Activated CD4-positive, CD25-positive, alpha-beta regulatory T cell treated with anti-CD3 and anti-CD28 coated beads, Interleukin-2, amount 50 U/mL, for 16 hours (primary cell): Measurements from ENCODE around the gene LMF2.

Experiments
- DNase-seq: peaks from one replicate; pipeline ENCODE4 v3.0.0-alpha.2; 2020; ENCODE audit warnings: low read depth, low spot score

Gene LMF2

DNA sequence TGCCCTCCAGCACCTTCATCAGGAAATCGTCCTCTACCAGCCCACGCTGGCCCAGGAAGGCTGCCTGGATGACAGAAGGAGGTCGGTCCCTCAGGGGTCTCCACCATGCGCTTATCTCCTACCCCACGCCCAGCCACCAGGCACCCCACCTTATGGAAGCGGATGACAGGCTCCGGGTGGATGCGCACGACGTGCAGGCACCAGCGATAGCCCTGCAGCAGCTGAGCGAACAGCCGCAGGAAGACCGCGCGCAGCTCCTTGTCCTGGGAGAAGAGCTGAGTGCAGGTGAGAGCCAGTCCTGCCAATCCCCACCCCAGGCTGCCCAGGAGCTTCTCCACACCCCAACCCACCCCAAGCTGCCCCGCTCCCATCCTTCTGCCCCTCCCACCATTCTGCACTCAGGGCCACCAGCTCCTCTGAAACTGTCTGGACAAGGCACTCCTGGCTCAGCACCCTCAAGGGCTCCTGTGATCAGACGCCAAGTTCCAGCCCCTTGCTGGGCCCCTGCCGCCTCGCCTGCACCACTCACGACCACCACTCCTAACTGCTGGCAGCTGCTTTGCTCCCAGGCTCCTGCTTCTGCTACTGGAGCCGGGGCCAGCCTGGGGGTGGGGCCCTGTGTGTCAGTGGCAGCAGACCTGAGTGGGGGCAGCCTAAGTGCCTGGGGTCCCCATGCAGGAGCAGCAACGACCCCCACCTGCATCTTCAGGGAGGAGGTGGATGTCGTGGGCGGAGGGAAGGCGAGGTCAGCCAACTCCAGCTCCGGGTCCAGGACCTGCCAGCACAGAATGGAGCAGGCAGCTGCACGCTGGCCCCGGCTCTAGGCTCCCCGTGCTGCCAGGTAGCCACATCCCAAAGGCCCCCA is 42.2 kb downstream of the LMF2 start:
- no peak for DNase-seq

DNA sequence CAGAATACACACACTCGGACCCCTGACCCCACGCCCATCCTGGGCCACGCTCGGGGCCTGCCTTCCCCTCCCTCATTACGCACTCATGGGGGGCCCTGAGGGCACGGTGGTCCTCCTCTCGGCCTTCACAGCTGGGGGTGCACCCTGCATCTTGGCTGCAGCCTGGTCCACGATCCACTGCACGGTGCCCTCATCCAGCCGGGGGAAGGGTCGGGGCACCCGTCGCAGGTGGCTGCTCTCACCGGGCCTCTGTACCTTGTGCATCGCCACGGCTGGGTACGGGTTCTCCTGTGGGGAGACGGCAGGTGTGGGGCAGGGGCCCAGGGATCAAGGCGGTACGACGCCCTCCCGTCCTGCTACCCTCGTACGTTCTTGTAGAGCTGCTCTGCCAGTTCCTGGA is 43.1 kb downstream of the LMF2 start:
- DNase-seq = no peak

DNA sequence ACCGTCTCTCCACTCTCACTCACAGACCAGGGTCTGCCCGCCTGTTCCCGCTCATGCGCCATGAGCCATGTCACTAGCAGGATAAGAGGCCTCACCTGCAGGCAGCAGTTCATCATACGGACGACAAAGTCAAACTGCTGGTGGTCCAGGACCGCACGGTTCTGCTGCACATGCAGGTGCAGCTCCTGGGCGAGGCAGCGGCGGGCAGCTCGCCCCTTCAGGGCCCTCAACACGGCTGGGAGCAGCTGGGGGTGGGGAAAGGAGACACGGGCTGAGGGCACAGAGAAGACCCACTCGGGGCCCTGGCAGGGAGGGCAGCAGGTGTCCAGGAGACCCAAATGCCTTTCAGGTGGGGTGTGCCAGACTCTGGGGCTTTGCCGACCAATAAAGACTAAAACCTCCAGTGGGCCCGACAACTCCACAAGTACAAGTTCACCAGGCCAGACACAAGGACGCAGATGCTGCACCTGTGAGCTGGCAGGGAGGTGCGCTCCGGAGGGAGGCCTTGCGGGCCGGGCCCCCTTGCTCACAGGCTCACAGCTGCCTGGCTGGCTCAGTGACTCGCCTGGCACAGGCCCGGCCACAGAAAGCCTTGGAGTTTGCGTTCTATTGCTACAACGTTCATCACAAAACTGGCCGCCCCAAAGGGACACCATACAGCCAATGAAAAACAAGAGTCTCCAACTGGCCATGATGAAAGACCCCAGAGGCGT is 44.2 kb downstream of the LMF2 start:
- DNase-seq = no peak

DNA sequence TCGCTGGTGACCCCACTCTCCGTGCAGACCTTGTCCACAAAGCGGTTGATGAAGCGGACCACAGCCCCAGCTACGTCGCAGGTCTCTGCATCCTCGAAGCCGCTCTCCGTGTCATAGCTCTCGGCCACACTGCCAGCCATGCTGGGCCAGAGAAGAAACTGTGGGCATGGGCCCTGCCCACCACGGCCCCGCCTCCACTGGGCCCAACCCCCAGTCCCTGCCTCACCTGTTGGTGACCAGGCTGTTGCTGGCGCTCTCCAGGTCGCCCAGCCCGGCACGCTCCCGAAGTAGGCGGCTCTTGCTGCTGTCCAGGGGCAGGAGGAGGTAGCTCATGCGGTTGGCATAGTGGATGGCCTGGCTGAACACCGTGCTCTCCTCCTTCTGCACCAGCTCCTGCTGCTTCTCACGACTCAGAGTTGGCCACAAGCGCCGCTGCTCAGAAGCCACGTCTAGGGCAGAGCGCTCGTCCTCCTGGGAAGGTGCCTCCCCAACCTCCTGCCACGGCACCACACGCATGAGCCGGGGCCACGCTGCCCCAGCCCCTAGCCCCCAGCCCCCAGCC is 45.4 kb downstream of the LMF2 start:
- DNase-seq = no peak

DNA sequence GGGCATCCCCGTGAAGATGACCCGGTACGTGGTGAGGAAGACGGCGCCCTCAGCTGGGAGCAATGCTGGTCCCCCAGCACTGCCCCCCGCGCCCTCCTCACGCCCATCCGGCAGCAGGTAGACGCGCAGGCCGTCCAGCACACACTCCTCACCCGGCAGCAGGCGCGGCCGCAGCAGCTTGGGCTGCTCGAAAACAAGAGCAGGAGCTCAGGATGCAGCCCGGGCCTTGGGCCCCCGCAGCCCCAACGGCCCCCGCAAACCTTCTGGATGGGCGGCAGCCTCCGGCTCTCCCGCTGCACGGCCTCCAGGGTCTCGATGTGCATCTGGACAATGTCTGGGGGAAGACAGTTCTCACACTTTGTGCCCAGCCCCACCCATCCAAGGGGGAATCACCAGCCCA is 46.0 kb downstream of the LMF2 start:
- DNase-seq = no peak

DNA sequence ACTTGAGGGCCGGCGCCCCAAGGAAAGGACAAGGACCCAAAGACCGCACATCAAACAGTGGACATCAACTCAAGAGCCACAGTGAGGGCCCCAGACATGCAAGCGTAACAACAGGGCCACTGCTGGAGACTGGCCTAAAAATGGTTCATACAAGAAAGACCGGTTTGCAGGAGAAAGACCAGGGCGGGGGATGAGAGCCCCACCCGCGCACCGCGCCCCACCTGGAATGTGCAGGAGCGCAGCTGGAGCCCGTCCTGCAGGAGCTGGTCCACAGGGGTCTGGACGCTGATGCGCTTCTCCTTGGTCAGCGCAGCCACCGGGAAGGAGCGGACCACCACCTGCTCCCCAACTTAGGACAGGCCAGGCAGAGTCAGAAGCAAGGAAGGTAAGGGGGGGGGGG is 46.6 kb downstream of the LMF2 start:
- no peak for DNase-seq

DNA sequence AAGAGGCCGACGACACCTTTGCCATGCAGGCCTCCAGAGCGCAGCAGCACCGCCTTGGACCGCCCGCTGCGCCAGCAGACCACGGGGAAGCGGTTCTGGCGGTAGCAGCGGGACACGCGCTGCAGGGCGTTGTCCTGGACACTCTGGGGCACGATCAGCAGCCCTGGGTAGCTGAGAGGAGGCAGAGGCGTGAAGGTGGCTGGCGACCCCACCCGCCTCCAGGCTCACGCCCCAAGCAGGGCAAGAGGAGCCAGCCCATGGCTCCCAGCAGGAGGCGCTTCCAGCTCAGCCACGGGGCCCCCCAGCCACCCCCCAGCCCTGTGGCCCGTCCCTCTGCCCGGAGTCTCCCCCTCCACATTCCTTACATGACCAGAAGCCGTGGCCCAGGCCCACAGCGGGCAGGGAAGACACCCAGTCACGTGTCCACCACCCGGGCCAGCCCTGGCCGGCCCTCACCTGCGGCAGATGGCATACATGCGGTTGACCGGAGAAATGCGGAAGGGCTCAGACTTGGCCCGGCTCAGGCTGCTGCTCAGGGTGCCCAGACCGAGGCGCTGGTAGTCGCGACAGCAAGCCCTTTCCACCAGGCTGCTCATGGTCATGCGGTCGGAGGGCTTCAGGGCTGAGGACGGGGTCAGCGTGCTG is 47.9 kb downstream of the LMF2 start:
- no peak for DNase-seq

DNA sequence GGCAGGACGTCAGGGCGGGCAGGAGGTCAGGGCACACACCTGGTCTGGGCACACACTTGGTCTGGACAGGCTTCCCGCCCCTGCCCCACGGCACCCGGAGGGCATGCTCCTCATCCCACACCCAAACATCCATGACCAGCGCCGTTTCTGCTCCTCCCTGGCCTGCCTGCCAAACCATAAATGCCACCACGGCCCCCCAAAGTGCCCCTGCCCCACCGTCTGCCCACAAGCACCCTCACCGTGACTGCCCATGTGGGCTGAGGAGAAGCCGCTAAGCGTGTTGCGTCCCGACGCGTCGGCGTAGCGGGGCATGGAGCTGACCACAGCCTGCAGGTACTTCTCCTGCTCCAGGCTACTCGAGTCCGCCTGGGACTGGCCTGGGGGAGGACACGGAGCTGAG is 48.5 kb downstream of the LMF2 start:
- no peak for DNase-seq

DNA sequence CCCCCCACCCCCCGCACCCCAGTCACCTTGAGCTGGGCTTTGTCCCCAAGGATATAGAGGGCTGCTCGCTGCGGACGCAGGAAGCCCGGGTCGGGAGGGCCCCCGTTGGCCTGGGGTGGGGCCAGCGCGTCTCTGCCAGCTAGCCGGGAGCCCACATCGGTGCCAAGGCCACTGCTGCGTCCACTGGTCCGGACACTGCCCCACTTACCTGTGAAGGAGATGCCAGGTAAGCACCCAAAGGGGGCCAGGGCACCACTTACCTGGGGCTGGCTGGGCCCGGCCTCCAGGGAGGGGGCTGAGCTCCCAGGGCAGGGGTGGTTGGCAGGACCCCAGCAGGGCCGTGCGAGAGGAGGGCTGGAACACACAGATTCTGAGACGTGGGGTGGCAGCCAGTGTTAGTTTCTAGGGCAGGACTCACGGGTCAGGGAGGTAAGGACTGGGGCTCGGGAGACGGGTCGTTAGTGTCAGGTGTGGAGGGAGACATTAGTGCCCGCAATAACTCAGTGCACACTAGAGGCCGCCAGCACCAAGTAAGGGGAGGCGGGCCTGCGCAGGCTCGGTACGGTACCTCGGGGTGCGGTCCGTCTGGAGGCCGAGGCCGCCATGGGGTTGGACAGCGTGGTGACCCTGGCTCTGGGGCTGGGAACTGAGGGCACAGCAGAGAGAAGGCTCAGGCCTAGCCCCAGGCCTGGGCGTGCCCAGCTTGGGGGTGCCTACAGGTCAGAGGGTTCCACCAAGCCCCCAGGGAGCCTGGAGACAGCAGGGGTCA is 50.9 kb downstream of the LMF2 start:
- DNase-seq = no peak

DNA sequence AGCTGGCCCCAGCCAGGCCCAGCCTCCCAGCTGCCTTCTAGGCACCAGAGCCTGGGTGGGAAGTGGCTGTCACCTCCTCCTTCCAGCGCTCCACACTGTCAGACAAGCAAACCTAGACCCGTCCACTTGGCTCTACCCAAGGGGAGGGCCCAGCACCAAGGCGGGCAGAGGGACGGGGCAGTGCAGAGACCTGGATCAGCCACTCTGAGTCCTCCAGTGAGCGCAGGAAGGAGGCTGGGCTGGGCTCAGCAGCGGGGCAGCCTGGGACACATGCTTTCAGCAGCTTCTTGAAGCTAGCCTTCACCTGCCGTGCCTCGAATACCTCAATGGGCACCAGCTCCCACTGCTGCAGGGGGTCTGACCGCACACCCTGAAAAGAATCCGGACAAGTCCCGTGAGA is 51.5 kb downstream of the LMF2 start:
- DNase-seq = no peak

DNA sequence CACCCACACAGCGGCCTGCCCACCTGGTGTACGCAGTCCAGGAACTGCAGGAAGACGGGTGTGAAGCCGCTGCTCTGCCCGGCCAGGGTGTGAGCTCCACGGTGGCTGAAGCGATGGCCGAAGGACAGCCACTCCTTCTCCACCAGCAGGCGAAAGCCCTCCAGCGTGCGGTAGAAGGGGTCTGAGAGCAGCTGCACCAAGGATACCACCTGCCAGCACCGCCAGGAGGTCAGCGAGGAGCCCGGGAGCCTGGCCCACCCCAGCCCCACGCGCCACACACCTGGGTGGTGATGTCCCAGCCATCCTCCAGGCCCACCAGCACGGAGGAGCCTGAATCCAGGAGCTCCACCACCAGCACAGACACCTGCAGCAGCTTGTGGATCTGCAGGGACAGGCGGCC is 52.3 kb downstream of the LMF2 start:
- no peak for DNase-seq

DNA sequence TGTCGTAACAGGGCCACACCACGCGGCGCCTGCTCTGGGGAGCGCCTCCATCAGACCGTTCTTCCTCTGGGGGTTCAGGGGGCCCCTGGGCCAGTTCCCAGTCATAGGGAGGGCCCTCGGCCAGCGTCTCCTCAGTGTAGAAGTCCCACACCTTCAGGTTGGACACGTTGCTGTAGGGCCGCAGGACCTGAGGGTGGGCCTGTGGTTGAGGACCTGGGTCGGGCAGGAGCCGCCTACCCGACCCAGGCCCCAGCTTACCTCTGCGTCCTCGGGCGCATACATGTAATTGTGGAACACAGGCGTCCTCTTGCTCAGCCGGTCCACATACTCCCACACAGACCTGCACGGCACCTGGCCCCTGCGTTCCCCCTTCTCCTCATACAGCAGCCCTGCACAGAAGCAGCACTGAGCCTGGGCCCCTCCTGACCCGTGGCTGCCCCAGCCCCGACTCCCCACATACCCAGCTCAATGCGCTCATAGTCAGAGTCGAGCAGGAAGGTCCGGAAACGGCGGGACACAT is 52.9 kb downstream of the LMF2 start:
- DNase-seq = no peak
